OCI-LY3 (cell line): Measurements from ENCODE around the gene ANXA5.

ENCODE experiments used
- EZH2phosphoT487 ChIP-seq: fragments of 200-600 bp; shearing (Covaris generic); IDR thresholded peaks from 2 replicates; pipeline ENCODE4 v1.6.1; 2018; ENCODE audit warnings: antibody characterized with exemption, mixed run types, low read depth
- TF ChIP-seq, protein P1 (sequence below): fragments of 200-600, 300-600 bp; sonication (generic); IDR thresholded peaks from 2 replicates; pipeline ENCODE4 v1.5.1; 2014; ENCODE audit warnings: antibody characterized with exemption, low read length, low read depth

- TF ChIP-seq, protein P1, sequence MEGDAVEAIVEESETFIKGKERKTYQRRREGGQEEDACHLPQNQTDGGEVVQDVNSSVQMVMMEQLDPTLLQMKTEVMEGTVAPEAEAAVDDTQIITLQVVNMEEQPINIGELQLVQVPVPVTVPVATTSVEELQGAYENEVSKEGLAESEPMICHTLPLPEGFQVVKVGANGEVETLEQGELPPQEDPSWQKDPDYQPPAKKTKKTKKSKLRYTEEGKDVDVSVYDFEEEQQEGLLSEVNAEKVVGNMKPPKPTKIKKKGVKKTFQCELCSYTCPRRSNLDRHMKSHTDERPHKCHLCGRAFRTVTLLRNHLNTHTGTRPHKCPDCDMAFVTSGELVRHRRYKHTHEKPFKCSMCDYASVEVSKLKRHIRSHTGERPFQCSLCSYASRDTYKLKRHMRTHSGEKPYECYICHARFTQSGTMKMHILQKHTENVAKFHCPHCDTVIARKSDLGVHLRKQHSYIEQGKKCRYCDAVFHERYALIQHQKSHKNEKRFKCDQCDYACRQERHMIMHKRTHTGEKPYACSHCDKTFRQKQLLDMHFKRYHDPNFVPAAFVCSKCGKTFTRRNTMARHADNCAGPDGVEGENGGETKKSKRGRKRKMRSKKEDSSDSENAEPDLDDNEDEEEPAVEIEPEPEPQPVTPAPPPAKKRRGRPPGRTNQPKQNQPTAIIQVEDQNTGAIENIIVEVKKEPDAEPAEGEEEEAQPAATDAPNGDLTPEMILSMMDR = no peak
- TF ChIP-seq EZH2phosphoT487 = no peak
These were observed 28.2 kb downstream of the ANXA5 start for GRCh38 chr4:121668368-121669162.
